GM19372 (cell line): ENCODE results near the gene BCAR1.
"Not testable (repeated sequence)": the region's sequence is repeated elsewhere in the genome, so short reads cannot be mapped to it uniquely, and the experiment has no call there.

ENCODE experiments used
- ATAC-seq: cut with Tn5 transposase; IDR thresholded peaks from one replicate; pipeline ENCODE4 v1.9.1; 2021; ENCODE audit warnings: mild to moderate bottlenecking, low read depth, moderate library complexity; ENCODE audit not compliant: unreplicated experiment

The BCAR1 gene

DNA sequence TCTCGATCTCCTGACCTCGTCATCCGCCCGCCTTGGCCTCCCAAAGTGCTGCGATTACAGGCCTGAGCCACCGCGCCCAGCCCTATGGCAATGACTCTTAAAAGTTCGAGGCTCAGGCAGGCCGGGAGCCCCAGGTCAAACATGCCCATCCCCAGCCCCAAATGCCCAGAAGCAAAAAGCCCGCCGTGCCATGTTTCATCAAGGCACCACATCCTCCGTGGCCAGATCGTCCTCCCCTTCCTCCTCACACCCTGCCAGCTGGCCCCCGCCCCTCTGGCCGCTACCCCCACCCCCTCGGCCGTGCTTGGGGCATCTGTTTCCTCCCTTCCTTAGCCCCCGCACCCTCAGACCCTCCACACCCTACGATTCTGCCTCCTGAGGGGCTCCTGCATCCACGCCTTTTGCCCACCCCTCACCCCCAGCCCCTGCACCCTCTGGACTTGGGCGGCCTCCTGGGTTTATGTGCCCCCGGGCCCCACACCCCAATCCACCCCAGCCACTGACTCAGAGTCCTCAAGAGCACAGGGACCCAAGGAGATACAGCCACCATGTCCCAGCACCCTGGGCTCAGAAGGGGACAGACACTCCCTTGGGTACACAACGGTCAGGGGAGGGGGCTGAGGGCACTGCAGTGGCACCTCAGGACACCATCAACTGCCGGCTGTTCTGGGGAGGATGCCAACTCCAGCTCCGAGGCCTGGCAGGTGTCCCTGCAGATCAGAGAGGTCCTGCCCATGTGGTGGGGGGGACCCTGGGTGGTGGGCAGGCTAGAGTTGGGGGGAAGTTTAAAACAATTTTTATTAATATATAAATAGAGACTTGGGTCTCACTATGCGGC is 25.5 kb downstream of the BCAR1 start:
- no peak for ATAC-seq

DNA sequence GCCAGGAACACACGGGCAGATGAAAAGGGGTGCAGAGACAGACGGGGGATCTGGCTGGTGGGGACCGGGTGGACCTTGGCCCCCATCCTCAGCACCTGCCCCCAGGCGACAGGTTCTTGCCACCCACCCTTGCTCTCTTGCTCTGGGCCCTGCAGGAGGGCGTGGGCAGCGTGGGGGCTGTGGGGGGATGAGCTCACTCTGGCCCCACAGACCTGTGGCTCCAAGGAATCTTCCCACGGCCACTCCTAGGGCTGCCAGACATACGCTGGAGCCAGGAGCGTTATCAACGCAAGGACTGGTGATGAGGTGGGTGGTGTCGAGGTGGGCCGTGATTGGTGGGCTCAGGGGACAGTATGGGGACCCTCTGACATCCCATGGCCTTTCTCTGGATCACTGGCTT is 26.3 kb downstream of the BCAR1 start:
- ATAC-seq = no peak

DNA sequence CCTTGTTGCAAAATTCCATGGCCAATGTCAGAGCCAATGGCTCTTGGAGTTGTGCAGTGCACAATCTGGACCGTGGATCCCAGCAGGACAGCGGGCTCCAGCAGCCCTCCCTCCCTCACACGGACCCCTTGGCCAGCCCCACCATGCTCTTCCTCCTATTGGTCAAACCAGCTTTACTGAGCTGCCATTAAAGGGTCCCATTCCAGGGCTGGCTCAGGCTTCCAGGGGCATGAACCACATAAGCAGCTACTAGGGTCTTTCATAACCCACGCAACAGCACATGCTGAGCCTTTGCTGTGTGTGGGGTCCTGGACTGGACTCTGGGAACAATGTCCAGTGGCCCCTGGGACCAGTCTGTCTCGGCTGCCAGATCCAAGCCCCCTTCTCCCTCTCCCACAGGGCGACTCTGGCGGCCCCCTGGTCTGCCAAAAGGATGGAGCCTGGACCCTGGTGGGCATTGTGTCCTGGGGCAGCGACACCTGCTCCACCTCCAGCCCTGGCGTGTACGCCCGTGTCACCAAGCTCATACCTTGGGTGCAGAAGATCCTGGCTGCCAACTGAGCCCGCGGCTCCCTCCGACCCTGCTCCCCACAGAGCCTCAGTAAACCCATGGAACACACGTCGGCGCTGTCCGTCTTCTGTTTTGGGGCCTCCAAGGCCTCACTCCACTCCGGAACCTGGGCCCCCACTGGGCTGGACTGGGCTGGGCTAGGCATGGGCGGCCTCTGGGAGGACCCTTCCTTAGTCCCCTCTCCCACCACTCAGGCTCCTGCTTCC is 26.9 kb downstream of the BCAR1 start:
- ATAC-seq = no peak

DNA sequence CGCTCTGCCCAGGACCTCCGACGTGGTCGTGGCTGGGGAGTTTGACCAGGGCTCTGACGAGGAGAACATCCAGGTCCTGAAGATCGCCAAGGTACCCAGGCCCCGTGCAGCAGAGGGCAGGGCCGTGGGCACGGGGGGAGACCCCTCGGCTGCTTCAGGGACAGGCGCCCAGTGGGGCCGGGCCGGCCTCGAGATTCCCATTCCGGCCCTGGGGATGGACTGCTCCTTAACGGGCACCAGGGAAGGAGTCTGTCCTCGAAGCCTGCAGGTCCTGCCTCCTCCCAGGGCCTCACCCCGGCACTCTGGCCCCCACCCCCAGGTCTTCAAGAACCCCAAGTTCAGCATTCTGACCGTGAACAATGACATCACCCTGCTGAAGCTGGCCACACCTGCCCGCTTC is 28.3 kb downstream of the BCAR1 start:
- not testable (repeated sequence) for ATAC-seq

DNA sequence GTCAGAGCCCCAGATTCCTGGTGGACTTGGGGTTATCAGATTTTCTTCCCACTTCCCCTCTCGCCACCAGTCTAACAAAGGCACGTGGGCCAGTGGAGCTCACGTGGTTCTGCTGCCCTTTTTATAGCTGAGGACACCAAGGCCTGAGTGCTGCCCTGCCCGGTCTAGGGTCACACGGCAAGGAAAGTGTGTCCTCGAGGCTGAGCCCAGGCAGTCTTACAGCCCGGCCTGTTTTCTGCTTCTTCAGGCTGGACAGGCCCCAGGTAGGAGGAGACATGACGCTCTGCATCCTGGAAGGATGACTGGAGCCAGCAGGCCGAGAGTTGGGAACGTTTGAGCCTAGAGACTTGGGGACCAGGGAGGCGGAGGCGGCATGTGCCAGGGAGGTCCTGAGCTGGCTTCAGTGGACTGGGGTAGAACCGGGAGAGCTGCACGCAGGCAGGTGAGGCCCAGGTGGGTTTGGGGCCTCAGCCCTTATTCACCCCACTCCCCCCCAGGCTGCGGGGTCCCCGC is 29.1 kb downstream of the BCAR1 start:
- ATAC-seq = no peak

DNA sequence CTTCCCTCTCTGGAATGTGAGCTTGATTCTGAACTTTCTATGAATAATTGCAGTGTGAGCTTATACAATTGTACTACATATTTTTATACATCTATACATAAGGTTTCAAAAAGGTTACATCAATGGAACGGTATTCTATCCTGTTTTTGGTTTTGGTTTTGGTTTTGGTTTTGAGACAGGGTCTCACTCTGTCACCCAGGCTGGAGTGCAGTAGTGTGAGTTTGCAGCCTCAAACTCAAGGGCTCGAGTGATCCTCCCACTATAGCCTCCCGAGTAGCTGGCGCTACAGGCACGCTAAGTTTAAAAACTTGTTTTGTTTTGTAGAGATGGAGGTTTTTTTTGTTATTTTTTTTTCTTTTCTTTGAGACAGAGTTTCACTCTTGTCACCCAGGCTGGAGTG is 31.6 kb downstream of the BCAR1 start:
- no peak for ATAC-seq

DNA sequence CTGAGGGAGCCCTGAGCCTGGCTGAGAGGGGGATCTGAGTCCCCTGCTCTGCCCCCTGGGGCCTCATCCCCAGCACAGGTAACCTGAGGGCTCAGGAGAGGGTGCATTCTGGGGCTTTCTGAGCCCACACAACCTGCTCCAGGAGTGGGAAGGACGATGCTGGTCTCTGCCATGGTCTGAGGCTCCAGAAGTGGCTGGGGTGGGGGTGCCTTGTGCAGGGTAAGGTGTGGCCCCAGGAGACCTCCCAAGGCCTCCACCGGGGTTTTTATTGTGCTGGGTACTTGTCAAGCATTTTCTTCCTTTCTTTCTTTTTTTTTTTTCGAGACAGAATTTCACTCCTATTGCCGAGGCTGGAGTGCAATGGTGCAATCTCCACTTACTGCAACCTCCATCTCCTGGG is 32.3 kb downstream of the BCAR1 start:
- no peak for ATAC-seq

DNA sequence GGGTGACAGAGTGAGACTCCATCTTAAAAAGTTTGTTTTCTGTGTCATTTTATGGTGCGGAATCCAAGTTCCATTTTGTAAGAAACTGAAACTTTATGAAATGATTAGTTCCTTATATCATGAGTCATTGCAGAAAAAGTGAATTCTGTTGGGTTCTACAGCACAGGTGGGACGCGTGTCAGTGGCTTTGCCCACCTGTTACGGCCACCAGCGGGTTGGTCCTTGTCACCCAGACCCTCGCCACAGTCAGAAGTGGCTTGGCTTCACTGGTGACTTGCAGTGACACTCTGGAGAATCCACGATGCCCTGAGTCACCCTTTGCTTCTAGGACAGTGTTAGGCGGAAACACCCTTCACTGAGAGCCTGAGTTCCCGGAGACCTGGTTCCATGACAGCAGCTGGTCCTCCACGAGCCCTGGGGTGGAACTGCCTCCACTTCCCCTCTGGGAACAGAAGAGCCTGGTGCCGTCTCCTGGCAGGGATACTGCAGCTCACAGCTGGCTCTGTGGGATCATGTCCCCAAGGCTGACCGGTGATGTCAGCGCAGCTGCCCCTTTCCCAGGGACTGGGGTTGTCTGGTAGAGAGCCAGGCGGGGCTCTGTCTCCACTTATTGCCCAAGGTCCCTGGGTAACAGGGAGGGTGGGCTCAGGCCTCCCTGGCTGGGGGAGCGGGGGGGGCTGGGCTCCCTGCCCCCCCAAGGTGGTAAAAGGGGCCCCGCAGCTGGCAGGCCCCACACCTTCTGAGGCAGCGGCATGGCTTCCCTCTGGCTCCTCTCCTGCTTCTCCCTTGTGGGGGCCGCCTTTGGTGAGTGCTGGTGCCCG is 33.0 kb downstream of the BCAR1 start, which contains the start of gene CTRB1:
Gene CTRB1 (plus strand): TSS at position 733 of the 821 bp plus-strand sequence. CDS start 20 bp downstream, at position 753.
- ATAC-seq = no peak

DNA sequence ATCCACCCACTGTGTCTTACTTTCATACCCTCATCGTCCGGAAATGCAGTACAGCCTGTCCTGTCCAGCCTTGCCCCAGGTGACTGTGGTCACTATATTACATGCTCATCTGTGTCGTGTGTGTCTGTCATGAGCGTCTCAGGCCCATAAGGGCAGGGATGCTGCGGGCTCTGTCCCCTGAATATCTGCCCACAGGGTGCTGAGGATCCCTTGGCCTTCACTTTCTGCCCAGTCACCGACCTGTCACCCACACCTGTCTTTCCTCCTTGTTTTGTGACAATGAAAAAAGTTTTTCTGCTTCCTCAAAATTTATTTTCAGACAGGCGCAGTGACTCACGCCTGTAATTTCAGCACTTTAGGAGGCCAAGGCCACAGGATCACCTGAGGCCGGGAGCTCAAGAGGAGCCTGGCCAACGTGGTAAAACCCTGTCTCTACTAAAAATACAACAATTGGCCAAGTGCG is 34.0 kb downstream of the BCAR1 start:
- ATAC-seq = no peak

DNA sequence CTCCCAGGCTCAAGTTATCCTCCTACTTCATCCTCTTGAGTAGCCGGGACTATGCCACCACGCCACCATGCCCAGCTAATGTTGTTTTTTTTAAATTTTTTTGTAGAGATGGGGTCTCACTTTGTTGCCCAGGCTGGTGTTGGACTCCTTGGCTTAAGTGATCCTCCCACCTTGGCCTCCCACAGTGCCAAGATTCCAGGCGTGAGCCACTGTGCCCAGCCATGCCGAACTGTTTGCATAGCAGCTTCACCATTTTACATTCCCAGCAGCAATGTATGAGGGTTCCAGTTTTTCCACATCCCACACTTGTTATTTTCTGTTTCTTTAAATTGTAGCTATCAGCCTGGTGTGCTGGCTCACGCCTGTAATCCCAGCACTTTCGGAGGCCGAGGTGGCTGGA is 34.8 kb downstream of the BCAR1 start:
- no peak for ATAC-seq

DNA sequence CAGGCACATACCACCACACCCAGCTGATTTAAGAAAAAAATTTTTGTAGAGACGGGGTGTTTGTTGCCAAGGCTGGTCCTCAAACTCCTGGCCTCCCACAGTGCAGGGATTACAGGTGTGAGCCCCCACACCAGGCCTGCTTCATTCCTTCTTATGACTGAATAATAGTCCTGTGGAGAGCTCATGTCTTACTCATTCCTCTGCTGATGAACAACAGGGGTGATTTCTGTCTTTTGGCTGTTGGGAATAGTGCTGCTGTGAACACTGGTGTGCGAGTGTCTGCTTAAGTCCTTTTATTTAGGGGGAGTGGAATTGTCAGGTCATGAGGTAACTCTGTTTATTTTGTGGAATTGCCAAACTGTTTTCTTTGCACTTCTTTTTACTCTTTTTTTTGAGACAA is 35.3 kb downstream of the BCAR1 start:
- ATAC-seq = no peak

DNA sequence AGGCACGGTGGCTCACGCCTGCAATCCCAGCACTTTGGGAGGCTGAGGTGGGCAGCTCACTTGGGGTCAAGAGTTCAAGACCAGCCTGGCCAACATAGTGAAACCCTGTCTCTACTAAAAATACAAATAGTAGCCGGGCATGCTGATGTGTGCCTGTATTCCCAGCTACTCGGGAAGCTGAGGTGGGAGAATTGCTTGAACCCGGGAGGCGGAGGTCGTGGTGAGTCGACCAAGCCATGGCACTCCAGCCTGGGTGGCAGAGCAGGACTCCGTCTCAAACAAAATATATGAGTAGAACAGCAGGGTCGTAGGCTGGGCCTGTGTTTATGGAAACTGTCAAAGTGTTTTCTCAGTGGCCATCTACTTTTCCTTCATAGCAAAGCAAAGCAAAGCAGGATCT is 40.1 kb downstream of the BCAR1 start:
- ATAC-seq = not testable (repeated sequence)

DNA sequence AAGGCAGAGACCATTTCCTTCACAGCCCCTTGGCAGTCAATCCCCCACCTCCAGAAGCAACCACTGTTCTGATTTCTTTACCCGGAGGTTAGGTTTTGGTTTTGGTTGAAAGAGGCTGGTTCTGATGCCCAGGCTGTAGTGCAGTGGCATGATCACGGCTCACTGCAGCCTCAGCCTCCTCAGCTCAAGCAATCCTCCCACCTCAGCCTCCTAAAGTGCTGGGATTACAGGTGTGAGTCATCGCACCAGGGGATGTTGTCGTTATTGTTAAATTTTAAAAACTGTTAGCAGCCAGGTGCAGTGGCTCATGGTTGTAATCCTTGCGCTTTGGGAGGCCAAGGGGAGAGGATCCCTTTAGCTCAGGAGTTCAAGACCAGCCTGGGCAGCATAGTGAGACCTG is 41.5 kb downstream of the BCAR1 start:
- ATAC-seq = no peak

DNA sequence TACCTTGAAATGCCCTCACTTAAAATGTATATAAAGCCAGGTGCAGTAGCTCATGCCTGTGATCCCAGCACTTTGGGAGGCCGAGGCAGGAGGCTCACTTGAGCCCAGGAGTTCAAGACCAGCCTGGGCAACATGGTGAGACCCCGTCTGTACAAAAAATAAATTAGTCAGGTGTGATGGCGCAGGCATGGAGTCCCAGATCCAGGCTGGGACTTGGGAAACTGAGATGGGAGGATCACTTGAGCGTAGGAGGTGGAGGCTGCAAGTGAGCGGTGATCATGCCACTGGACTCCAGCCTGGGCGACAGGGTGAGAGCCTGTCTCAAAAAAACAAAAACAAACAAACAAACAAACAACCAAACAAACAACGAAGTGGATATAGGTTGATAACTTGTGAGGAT is 41.9 kb downstream of the BCAR1 start:
- ATAC-seq = not testable (repeated sequence)

DNA sequence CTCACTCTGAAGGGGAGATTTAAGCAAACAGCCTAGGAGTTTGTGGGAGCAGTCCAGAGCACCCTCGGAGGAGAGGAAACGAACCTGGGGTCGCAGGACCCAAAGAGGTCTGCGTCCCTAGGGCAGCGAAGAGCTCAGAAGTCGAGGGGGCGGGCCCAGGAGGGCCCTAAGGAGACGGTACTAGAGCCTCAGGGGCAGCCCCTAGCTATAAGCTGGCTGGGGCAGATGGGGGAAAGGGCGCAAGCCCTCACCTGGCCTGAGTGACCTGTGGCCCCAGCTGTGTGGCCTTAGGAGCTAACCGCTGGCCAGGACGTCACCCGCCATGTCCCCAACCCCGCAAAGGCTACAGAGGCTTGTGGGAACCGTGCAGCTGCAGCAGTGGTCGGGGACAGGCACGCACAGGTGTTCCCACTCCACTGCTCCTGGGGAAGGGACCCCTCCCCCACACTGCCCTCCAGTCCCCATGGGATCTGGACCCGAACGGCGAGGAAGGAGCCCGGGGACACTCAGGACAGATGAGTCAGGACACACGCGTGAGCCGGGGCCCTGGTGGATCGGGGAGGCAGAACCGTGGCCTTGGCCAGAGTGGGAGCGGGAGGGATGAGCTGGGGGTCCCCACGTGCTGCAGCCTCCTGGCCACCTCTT is 42.4 kb downstream of the BCAR1 start:
- ATAC-seq = no peak

DNA sequence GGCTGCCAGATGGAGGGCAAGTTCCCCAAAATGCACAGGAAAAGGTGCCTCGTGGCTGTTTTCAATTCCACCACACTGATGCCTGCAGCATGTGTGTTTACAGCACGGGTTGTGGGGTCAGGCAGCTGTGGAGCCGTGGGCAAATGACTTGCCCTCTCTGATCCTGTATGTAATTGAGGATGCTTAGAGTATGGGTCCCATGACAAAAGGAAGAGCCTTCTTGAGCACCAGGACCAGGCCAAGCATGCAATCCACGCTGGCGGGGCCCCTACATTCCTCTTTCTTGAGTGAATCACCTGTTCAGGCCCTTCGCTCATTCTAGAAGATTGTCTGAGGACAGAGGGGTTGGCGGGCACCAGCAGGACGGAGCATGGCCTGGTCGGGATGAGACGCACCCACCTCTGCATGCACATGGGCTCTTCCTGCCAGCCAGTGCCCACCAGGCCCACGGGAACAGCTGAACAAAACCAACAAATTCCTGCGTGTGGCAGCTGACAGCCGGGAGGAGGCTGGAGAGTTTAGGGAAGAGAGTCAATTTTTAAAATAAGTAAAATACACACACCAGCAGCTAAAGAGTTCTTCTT is 43.1 kb downstream of the BCAR1 start:
- ATAC-seq = no peak

DNA sequence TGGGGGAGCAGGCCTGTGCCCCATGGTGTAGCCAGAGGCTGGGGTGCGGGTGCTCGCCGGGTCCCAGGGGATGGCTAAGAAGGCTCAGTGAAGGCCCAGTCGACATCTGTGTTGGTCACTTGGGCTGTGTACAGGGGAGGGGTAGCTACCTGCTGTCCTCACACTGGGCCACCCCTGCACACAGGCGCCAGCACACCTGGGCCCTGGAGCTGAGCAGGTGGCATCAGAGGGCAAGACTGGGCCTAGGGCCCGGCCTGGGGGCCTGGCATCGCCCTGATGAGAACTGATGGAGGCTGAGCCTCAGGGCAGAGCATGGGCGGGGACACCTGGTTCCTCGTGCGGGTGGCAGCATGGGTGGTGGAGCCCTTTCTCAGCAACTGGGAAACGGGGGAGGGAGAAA is 43.6 kb downstream of the BCAR1 start:
- no peak for ATAC-seq

DNA sequence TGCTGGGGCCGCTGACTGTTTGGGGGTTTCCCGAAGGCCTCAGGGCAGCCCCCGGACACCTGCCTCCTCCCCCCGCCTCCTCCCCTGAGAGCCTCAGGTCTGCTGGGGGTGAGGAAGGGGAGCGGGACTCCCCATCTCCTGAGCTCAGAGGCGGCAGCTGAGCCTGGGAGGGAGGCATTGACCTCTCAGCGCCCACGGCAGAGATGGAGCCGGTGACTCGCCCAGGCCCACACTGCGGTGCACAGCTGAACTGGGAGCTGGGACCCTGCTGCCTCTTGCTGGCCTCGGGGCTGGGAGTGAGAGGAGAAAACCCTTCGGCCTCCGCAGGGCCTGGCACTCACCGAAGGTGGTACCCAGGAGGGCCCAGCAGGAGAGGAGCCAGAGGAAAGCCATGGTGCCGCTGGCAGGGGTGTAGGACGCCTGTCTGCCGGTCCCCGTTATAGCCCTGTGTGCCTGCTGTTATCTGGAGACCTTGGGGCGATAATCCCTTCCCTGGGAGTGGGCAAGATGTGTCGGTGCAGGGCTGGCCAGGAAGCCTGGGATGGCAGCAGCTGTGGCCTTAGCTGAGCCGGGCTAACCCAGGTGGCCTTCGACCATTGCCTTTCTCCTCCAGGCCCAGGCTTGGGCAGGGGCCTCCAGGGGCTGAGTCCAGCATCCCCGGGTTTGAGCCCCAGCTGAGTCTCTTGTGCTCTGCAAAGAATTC is 44.5 kb downstream of the BCAR1 start, which contains the start of gene CTRB2:
Gene CTRB2 (minus strand): TSS at position 413 of the 703 bp plus-strand sequence. CDS start 20 bp downstream, at position 393.
- ATAC-seq = no peak
